GM12892 (cell line): ENCODE data around the gene TRPV3.
A peak's percentile ranks its signal among the peaks of the same experiment; 100 is the strongest.
"Not testable (repeated sequence)": the region's sequence is repeated elsewhere in the genome, so short reads cannot be mapped to it uniquely, and the experiment has no call there.

ENCODE experiments used
- DNase-seq: peaks from one replicate; pipeline ENCODE4 v3.0.0; 2011; ENCODE audit not compliant: insufficient read length
- FAIRE-seq: peaks from 2 replicates; lab custom pipeline; 2011; peaks lifted over from hg19 to GRCh38; lab: Jason Lieb, UNC
- POLR2A ChIP-seq: IDR thresholded peaks from 2 replicates; pipeline ENCODE4 v1.6.1; 2011; ENCODE audit warnings: low read depth, low read length, control low read depth
- POLR2AphosphoS5 ChIP-seq: IDR thresholded peaks from 2 replicates; pipeline ENCODE4 v1.6.1; 2011; ENCODE audit warnings: low read depth, low read length, control low read depth
- TAF1 ChIP-seq: IDR thresholded peaks from 2 replicates; pipeline ENCODE4 v1.6.1; 2011; ENCODE audit warnings: low read depth, mild to moderate bottlenecking, control low read depth, low read length, borderline replicate concordance

The TRPV3 gene

GRCh38 chr17:3572231-3572630 lies 14.6 kb upstream of the TRPV3 start:
- DNase-seq: no peak
- TF ChIP-seq POLR2AphosphoS5 (no peak), POLR2A (no peak), TAF1 (no peak)
- no peak for FAIRE-seq

GRCh38 chr17:3571043-3571900 lies 13.7 kb upstream of the TRPV3 start:
- no peak for FAIRE-seq
- DNase-seq: no peak

GRCh38 chr17:3569534-3570137 lies 12.0 kb upstream of the TRPV3 start:
- DNase-seq (no peak), FAIRE-seq (no peak)
- TF ChIP-seq TAF1: no peak
- TF ChIP-seq POLR2AphosphoS5: no peak
- TF ChIP-seq POLR2A: no peak

More at GRCh38 chr17:3571043-3571900, 13.7 kb upstream of the TRPV3 start:
- TF ChIP-seq POLR2A (no peak), TAF1 (no peak), POLR2AphosphoS5 (no peak)

- DNase-seq: no peak
- TF ChIP-seq POLR2A (no peak), TAF1 (no peak), POLR2AphosphoS5 (no peak)
- FAIRE-seq: no peak
Observed at GRCh38 chr17:3566551-3566950, 8.9 kb upstream of the TRPV3 start.

- TF ChIP-seq TAF1: no peak
- no peak for TF ChIP-seq POLR2AphosphoS5
- TF ChIP-seq POLR2A: no peak
- FAIRE-seq (no peak), DNase-seq (no peak)
Observed at GRCh38 chr17:3565143-3565542, 7.5 kb upstream of the TRPV3 start.

- FAIRE-seq, DNase-seq: not testable (repeated sequence)
Observed at GRCh38 chr17:3564241-3564640, 6.6 kb upstream of the TRPV3 start.

- no peak for DNase-seq
- FAIRE-seq: no peak
- TF ChIP-seq POLR2A: no peak
- no peak for TF ChIP-seq TAF1
- no peak for TF ChIP-seq POLR2AphosphoS5
Observed at GRCh38 chr17:3559270-3559645, 1.6 kb upstream of the TRPV3 start.

GRCh38 chr17:3558603-3559269 lies 1.1 kb upstream of the TRPV3 start:
- DNase-seq (peak; percentile 83), FAIRE-seq (peak; percentile 100)
- no peak for TF ChIP-seq TAF1
- TF ChIP-seq POLR2AphosphoS5: peak; percentile 91
- TF ChIP-seq POLR2A: peak; percentile 74

- DNase-seq (no peak), FAIRE-seq (no peak)
- TF ChIP-seq POLR2AphosphoS5 (no peak), TAF1 (no peak), POLR2A (no peak)
Observed at GRCh38 chr17:3556916-3557767, 470 bp downstream of the TRPV3 start.

- FAIRE-seq (no peak), DNase-seq (no peak)
- TF ChIP-seq TAF1 (no peak), POLR2AphosphoS5 (no peak), POLR2A (no peak)
Observed at GRCh38 chr17:3556239-3556915, 1.2 kb downstream of the TRPV3 start.

GRCh38 chr17:3555189-3555796 lies 2.3 kb downstream of the TRPV3 start:
- no peak for FAIRE-seq

More at GRCh38 chr17:3555189-3555796, 2.3 kb downstream of the TRPV3 start:
- DNase-seq: no peak
- no peak for TF ChIP-seq TAF1
- no peak for TF ChIP-seq POLR2A
- TF ChIP-seq POLR2AphosphoS5: no peak
